ENCODE measurements around the gene CBX6. TPM values are rescaled to one million over a fixed set of nuclear protein-coding genes. Genes with fewer than 3 reads are reported as not detected.

CBX6 gene
- total RNA-seq, 1 experiment from 2014 or later, result 90.0 TPM

- Histone ChIP-seq H3K27ac (ENCODE audit: low read depth, low read length) (no peak overlapping the region), H3K4me1 (ENCODE audit: control insufficient read depth in 1 of 2, insufficient read depth in 2 of 2, low read length in 2 of 2) (peaks cover 24 to 44% of the 10 kb centered on the region in 2 experiments), H3K4me3 (replicated peaks in 1 of 2; ENCODE audit: low read depth in 1 of 2, low read length in 2 of 2) (no peak overlapping the region), H3K9ac (ENCODE audit: low read length) (no peak overlapping the region), H3K27me3 (ENCODE audit: insufficient read depth, low read length) (no peaks in the 10 kb centered on the region), H4K20me1 (ENCODE audit: insufficient read depth) (no peaks in the 10 kb centered on the region), H2AFZ (ENCODE audit: low read depth, low read length, poor library complexity, severe bottlenecking) (no peak overlapping the region), H3K9me3 (ENCODE audit: control insufficient read depth in 1 of 2, insufficient read depth in 1 of 2, low read depth in 1 of 2, low read length in 2 of 2) (no peaks in the 10 kb centered on the region), H3K36me3 (ENCODE audit: control insufficient read depth in 1 of 2, insufficient read depth in 2 of 2, low read length in 2 of 2) (no peaks in the 10 kb centered on the region), H3K4me2 (ENCODE audit: low read length) (no peak overlapping the region), H3K79me2 (ENCODE audit: insufficient read depth, low read length) (0 out of 2 replicates have a peak, but pooled peaks cover 6% of the 10 kb centered on the region), H3K9me2 (ENCODE audit: insufficient read depth) (no peaks in the 10 kb centered on the region)
- ATAC-seq (no peak), DNase-seq (ENCODE audit: low read depth, low spot score) (no peak)
- intact Hi-C loops (cut with micrococcal nuclease), result loop anchor here (5.0 kb wide), 1 partner anchor 73 kb away; no protein-coding TSS in a partner anchor
- TF ChIP-seq JUND (IDR thresholded peaks at IDR 0.05) (no peak), CEBPB (IDR thresholded peaks at IDR 0.05; ENCODE audit: low read depth) (no peak), EZH2 (IDR thresholded peaks at IDR 0.05) (no peak)
- TF ChIP-seq, protein P1, sequence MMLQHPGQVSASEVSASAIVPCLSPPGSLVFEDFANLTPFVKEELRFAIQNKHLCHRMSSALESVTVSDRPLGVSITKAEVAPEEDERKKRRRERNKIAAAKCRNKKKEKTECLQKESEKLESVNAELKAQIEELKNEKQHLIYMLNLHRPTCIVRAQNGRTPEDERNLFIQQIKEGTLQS (IDR thresholded peaks at IDR 0.05), result no peak
- ChIA-PET CTCF (no interaction called here), POLR2A (no interaction called here), RAD21 (ENCODE audit: low non-redundant PET in 1 of 2, low total read pairs in 2 of 2, uncharacterized antibody in 2 of 2, unreplicated experiment in 2 of 2) (no interaction called here)
- no TSS peak for BruUV-seq (replicated peaks)
Observed at GRCh38 chr22:38840129-38840528, 31.9 kb downstream of the CBX6 start.

- no TSS peak for BruUV-seq (replicated peaks)
- CTCF ChIA-PET, result interaction anchor here (0.7 kb wide), 1 partner anchor 74 kb away, joined by 3 read pairs; no protein-coding TSS in a partner anchor
- Histone ChIP-seq H3K27me3 (ENCODE audit: insufficient read depth, low read length) (no peaks in the 10 kb centered on the region), H3K4me1 (ENCODE audit: control insufficient read depth in 1 of 2, insufficient read depth in 2 of 2, low read length in 2 of 2) (peaks cover 24 to 44% of the 10 kb centered on the region in 2 experiments), H3K9ac (ENCODE audit: low read length) (no peak overlapping the region), H3K36me3 (ENCODE audit: control insufficient read depth in 1 of 2, insufficient read depth in 2 of 2, low read length in 2 of 2) (no peaks in the 10 kb centered on the region), H3K4me3 (replicated peaks in 1 of 2; ENCODE audit: low read depth in 1 of 2, low read length in 2 of 2) (no peak overlapping the region), H3K79me2 (ENCODE audit: insufficient read depth, low read length) (0 out of 2 replicates have a peak, but pooled peaks cover 6% of the 10 kb centered on the region), H3K9me2 (ENCODE audit: insufficient read depth) (no peaks in the 10 kb centered on the region), H3K9me3 (ENCODE audit: control insufficient read depth in 1 of 2, insufficient read depth in 1 of 2, low read depth in 1 of 2, low read length in 2 of 2) (no peaks in the 10 kb centered on the region), H4K20me1 (ENCODE audit: insufficient read depth) (no peaks in the 10 kb centered on the region), H3K27ac (ENCODE audit: low read depth, low read length) (no peak overlapping the region), H2AFZ (ENCODE audit: low read depth, low read length, poor library complexity, severe bottlenecking) (no peak overlapping the region), H3K4me2 (ENCODE audit: low read length) (no peak overlapping the region)
- DNase-seq (ENCODE audit: low read depth, low spot score) (no peak), ATAC-seq (no peak)
- intact Hi-C loops (cut with micrococcal nuclease), result loop anchor here (5.0 kb wide), 1 partner anchor 72 kb away; no protein-coding TSS in a partner anchor
- POLR2A ChIA-PET, result no interaction called here
- RAD21 ChIA-PET (ENCODE audit: low non-redundant PET in 1 of 2, low total read pairs in 2 of 2, uncharacterized antibody in 2 of 2, unreplicated experiment in 2 of 2), result no interaction called here
- TF ChIP-seq SP1 (IDR thresholded peaks at IDR 0.05; ENCODE audit: low read depth), result no peak
- TF ChIP-seq CBX3 (IDR thresholded peaks at IDR 0.05; ENCODE audit: low read depth), result no peak
- TF ChIP-seq POLR2A (IDR thresholded peaks at IDR 0.05; ENCODE audit: borderline replicate concordance, extremely low read depth, insufficient read depth, insufficient read length), result no peak
- TF ChIP-seq, protein P1 (IDR thresholded peaks at IDR 0.05), result no peak
- TF ChIP-seq, protein P2, sequence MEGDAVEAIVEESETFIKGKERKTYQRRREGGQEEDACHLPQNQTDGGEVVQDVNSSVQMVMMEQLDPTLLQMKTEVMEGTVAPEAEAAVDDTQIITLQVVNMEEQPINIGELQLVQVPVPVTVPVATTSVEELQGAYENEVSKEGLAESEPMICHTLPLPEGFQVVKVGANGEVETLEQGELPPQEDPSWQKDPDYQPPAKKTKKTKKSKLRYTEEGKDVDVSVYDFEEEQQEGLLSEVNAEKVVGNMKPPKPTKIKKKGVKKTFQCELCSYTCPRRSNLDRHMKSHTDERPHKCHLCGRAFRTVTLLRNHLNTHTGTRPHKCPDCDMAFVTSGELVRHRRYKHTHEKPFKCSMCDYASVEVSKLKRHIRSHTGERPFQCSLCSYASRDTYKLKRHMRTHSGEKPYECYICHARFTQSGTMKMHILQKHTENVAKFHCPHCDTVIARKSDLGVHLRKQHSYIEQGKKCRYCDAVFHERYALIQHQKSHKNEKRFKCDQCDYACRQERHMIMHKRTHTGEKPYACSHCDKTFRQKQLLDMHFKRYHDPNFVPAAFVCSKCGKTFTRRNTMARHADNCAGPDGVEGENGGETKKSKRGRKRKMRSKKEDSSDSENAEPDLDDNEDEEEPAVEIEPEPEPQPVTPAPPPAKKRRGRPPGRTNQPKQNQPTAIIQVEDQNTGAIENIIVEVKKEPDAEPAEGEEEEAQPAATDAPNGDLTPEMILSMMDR (IDR thresholded peaks at IDR 0.05 in 2 of 3, conservative IDR thresholded peaks at IDR 0.05 in 1 of 3; ENCODE audit: borderline replicate concordance in 1 of 3, insufficient read depth in 1 of 3, low read depth in 2 of 3, low read length in 2 of 3), result no peak
- no peak for TF ChIP-seq REST (IDR thresholded peaks at IDR 0.05; ENCODE audit: low read depth)
- TF ChIP-seq ZNF274 (IDR thresholded peaks at IDR 0.05; ENCODE audit: low read depth, low read length), result no peak
- no peak for TF ChIP-seq FOSL1 (IDR thresholded peaks at IDR 0.05; ENCODE audit: low read depth)
- no peak for TF ChIP-seq POLR2AphosphoS5 (IDR thresholded peaks at IDR 0.05; ENCODE audit: low read depth, low read length)
- TF ChIP-seq RAD21 (IDR thresholded peaks at IDR 0.05; ENCODE audit: low read depth), result no peak
Observed at GRCh38 chr22:38839686-38840085, 32.3 kb downstream of the CBX6 start.

All from HCT116 (cell line).